ENCODE measurements around the gene ZNF502. TPM values are rescaled to one million over a fixed set of nuclear protein-coding genes. Genes with fewer than 3 reads are reported as not detected.
"Not testable (repeated sequence)": the region's sequence is repeated elsewhere in the genome, so short reads cannot be mapped to it uniquely, and the experiment has no call there.

The ZNF502 gene
- total RNA-seq, result 0.54 and 0.73 TPM in 2 replicates

GRCh38 chr3:44712455-44713075 lies at the start of gene ZNF502:
TSS of gene ZNF502 (plus strand) at chr3:44712660. CDS start at chr3:44720262, 7,602 bp downstream.
- intact Hi-C loops (cut with micrococcal nuclease), result loop anchor here (10.0 kb wide), 1 partner anchor 128 kb away; the partner anchor contains the start of gene ZNF660
- H3K4me1 Mint-ChIP-seq (ENCODE audit: low read depth), result peaks cover 5% of the 10 kb centered on the region
- H3K27me3 Mint-ChIP-seq (ENCODE audit: insufficient read depth), result peaks cover 3% of the 10 kb centered on the region
- peaks cover 4% of the 10 kb centered on the region for H3K36me3 Mint-ChIP-seq (ENCODE audit: low read depth)
- DNase-seq (ENCODE audit: low spot score), result peak; percentile 4
- no peak within 1 kb of the TSS for H3K27ac Mint-ChIP-seq
- peak within 1 kb of the TSS; percentile 84 for H3K4me3 Mint-ChIP-seq
- H3K9me3 Mint-ChIP-seq, result peaks cover 67% of the 10 kb centered on the region

- H3K27ac Mint-ChIP-seq, result no peak overlapping the region
- peaks cover 11% of the 10 kb centered on the region for H3K36me3 Mint-ChIP-seq (ENCODE audit: low read depth)
Measured at GRCh38 chr3:44665173-44665572, 47.3 kb upstream of the ZNF502 start.

GRCh38 chr3:44666346-44666745 lies 46.1 kb upstream of the ZNF502 start:
- H3K27ac Mint-ChIP-seq, result no peak overlapping the region
- intact Hi-C loops (cut with micrococcal nuclease), result no loop called here
- no peaks in the 10 kb centered on the region for H3K27me3 Mint-ChIP-seq (ENCODE audit: insufficient read depth)
- no peaks in the 10 kb centered on the region for H3K4me1 Mint-ChIP-seq (ENCODE audit: low read depth)
- H3K36me3 Mint-ChIP-seq (ENCODE audit: low read depth), result peaks cover 7% of the 10 kb centered on the region
- H3K9me3 Mint-ChIP-seq, result peaks cover 46% of the 10 kb centered on the region
- H3K4me3 Mint-ChIP-seq, result no peak overlapping the region
- no peak for DNase-seq (ENCODE audit: low spot score)

More at GRCh38 chr3:44665173-44665572, 47.3 kb upstream of the ZNF502 start:
- Mint-ChIP-seq H3K9me3 (peaks cover 56% of the 10 kb centered on the region), H3K4me1 (ENCODE audit: low read depth) (no peaks in the 10 kb centered on the region), H3K4me3 (no peak overlapping the region), H3K27me3 (ENCODE audit: insufficient read depth) (no peaks in the 10 kb centered on the region)
- intact Hi-C loops (cut with micrococcal nuclease), result no loop called here
- no peak for DNase-seq (ENCODE audit: low spot score)

GRCh38 chr3:44669760-44670159 lies 42.7 kb upstream of the ZNF502 start:
- DNase-seq (ENCODE audit: low spot score), result no peak
- intact Hi-C loops (cut with micrococcal nuclease), result no loop called here
- Mint-ChIP-seq H3K9me3 (peaks cover 48% of the 10 kb centered on the region), H3K36me3 (ENCODE audit: low read depth) (peaks cover 2% of the 10 kb centered on the region), H3K27ac (no peak overlapping the region), H3K4me3 (no peak overlapping the region), H3K4me1 (ENCODE audit: low read depth) (no peaks in the 10 kb centered on the region), H3K27me3 (ENCODE audit: insufficient read depth) (no peaks in the 10 kb centered on the region)

GRCh38 chr3:44673466-44673865 lies 39.0 kb upstream of the ZNF502 start:
- not testable (repeated sequence) for H3K36me3 Mint-ChIP-seq (ENCODE audit: low read depth)

GRCh38 chr3:44674211-44674610 lies 38.2 kb upstream of the ZNF502 start:
- intact Hi-C loops (cut with micrococcal nuclease), result no loop called here
- H3K9me3 Mint-ChIP-seq, result peaks cover 30% of the 10 kb centered on the region
- peaks cover 2% of the 10 kb centered on the region for H3K36me3 Mint-ChIP-seq (ENCODE audit: low read depth)
- no peak overlapping the region for H3K27ac Mint-ChIP-seq
- H3K4me1 Mint-ChIP-seq (ENCODE audit: low read depth), result no peaks in the 10 kb centered on the region
- no peaks in the 10 kb centered on the region for H3K27me3 Mint-ChIP-seq (ENCODE audit: insufficient read depth)
- no peak for DNase-seq (ENCODE audit: low spot score)
- H3K4me3 Mint-ChIP-seq, result no peak overlapping the region

More at GRCh38 chr3:44673466-44673865, 39.0 kb upstream of the ZNF502 start:
- H3K27me3 Mint-ChIP-seq (ENCODE audit: insufficient read depth); DNase-seq (ENCODE audit: low spot score); intact Hi-C loops (cut with micrococcal nuclease); H3K4me3 Mint-ChIP-seq; H3K4me1 Mint-ChIP-seq (ENCODE audit: low read depth); H3K27ac Mint-ChIP-seq: not testable (repeated sequence)
- peaks cover 37% of the 10 kb centered on the region for H3K9me3 Mint-ChIP-seq

GRCh38 chr3:44678480-44679116 lies 33.9 kb upstream of the ZNF502 start:
- no peaks in the 10 kb centered on the region for H3K4me1 Mint-ChIP-seq (ENCODE audit: low read depth)
- no peak overlapping the region for H3K27ac Mint-ChIP-seq

GRCh38 chr3:44680921-44681455 lies 31.5 kb upstream of the ZNF502 start:
- no peak for DNase-seq (ENCODE audit: low spot score)
- peaks cover 4% of the 10 kb centered on the region for H3K36me3 Mint-ChIP-seq (ENCODE audit: low read depth)
- intact Hi-C loops (cut with micrococcal nuclease), result no loop called here

More at GRCh38 chr3:44678480-44679116, 33.9 kb upstream of the ZNF502 start:
- intact Hi-C loops (cut with micrococcal nuclease), result no loop called here
- H3K36me3 Mint-ChIP-seq (ENCODE audit: low read depth), result no peaks in the 10 kb centered on the region
- no peaks in the 10 kb centered on the region for H3K27me3 Mint-ChIP-seq (ENCODE audit: insufficient read depth)
- no peak for DNase-seq (ENCODE audit: low spot score)
- peaks cover 38% of the 10 kb centered on the region for H3K9me3 Mint-ChIP-seq
- no peak overlapping the region for H3K4me3 Mint-ChIP-seq

GRCh38 chr3:44682182-44682896 lies 30.1 kb upstream of the ZNF502 start:
- peaks cover 53% of the 10 kb centered on the region for H3K9me3 Mint-ChIP-seq
- H3K36me3 Mint-ChIP-seq (ENCODE audit: low read depth), result peaks cover 4% of the 10 kb centered on the region
- intact Hi-C loops (cut with micrococcal nuclease), result no loop called here

More at GRCh38 chr3:44680921-44681455, 31.5 kb upstream of the ZNF502 start:
- H3K4me1 Mint-ChIP-seq (ENCODE audit: low read depth), result peaks cover 12% of the 10 kb centered on the region
- H3K27ac Mint-ChIP-seq, result no peak overlapping the region
- H3K27me3 Mint-ChIP-seq (ENCODE audit: insufficient read depth), result peaks cover 6% of the 10 kb centered on the region
- H3K4me3 Mint-ChIP-seq, result no peak overlapping the region
- peaks cover 43% of the 10 kb centered on the region for H3K9me3 Mint-ChIP-seq

GRCh38 chr3:44685128-44685800 lies 27.2 kb upstream of the ZNF502 start:
- peak; percentile 16 for DNase-seq (ENCODE audit: low spot score)
- H3K27ac Mint-ChIP-seq, result no peak overlapping the region
- H3K36me3 Mint-ChIP-seq (ENCODE audit: low read depth), result peaks cover 4% of the 10 kb centered on the region
- H3K4me3 Mint-ChIP-seq, result peak overlapping the region; percentile 82
- intact Hi-C loops (cut with micrococcal nuclease), result loop anchor here (2.0 kb wide), 1 partner anchor 60 kb away; the partner anchor contains the start of gene ZNF197
- peaks cover 12% of the 10 kb centered on the region for H3K4me1 Mint-ChIP-seq (ENCODE audit: low read depth)
- H3K9me3 Mint-ChIP-seq, result peaks cover 71% of the 10 kb centered on the region
- H3K27me3 Mint-ChIP-seq (ENCODE audit: insufficient read depth), result peaks cover 8% of the 10 kb centered on the region

More at GRCh38 chr3:44682182-44682896, 30.1 kb upstream of the ZNF502 start:
- Mint-ChIP-seq H3K27me3 (ENCODE audit: insufficient read depth) (peaks cover 6% of the 10 kb centered on the region), H3K27ac (no peak overlapping the region), H3K4me1 (ENCODE audit: low read depth) (peaks cover 12% of the 10 kb centered on the region), H3K4me3 (no peak overlapping the region)
- no peak for DNase-seq (ENCODE audit: low spot score)

- Mint-ChIP-seq H3K36me3 (ENCODE audit: low read depth) (peaks cover 4% of the 10 kb centered on the region), H3K27ac (no peak overlapping the region), H3K4me1 (ENCODE audit: low read depth) (peaks cover 12% of the 10 kb centered on the region), H3K27me3 (ENCODE audit: insufficient read depth) (peaks cover 8% of the 10 kb centered on the region), H3K4me3 (no peak overlapping the region), H3K9me3 (peaks cover 64% of the 10 kb centered on the region)
- intact Hi-C loops (cut with micrococcal nuclease), result no loop called here
- DNase-seq (ENCODE audit: low spot score), result no peak
Measured at GRCh38 chr3:44687898-44688297, 24.6 kb upstream of the ZNF502 start.

Data from activated T-helper 1 cell treated with anti-CD3 and anti-CD28 coated beads, Interleukin-12 subunit alpha, Interleukin-12 subunit beta, Interleukin-2, Interleukin-4 antibody, amounts not matched to agents 30 ng/mL and 10 ng/mL and 1 ng/mL, durations not matched to agents 14 hours and 24 hours and 36 hours (primary cell).